Vagina (tissue), 2 donors: ENCODE results near the gene CABCOCO1. TPM values are rescaled to one million over a fixed set of nuclear protein-coding genes. Genes with fewer than 3 reads are reported as not detected.

ENCODE experiments used
- DNase-seq, 2 donors: peaks; one replicate each; pipeline ENCODE4 v3.0.0-alpha.2; 2017; ENCODE audit errors: extremely low spot score in 2 of 2
- H3K27ac ChIP-seq: fragments of 200-600 bp; sonication (generic); one replicate; pipeline ENCODE4 v1.5.1; 2019
- H3K27me3 ChIP-seq: fragments of 200-600 bp; sonication (generic); one replicate; pipeline ENCODE4 v1.5.1; 2019
- H3K36me3 ChIP-seq, 2 donors: fragments of 200-600 bp; sonication (generic); one replicate each; pipeline ENCODE4 v1.5.1; 2017 to 2019
- H3K4me1 ChIP-seq: fragments of 200-600 bp; sonication (generic); one replicate; pipeline ENCODE4 v1.5.1; 2019
- H3K4me3 ChIP-seq, 2 donors: fragments of 200-600 bp; sonication (generic); 1 replicate in 1 of 2; 2 replicates in 1 of 2; pipeline ENCODE4 v1.5.1; 2016 to 2019
- H3K9me3 ChIP-seq: fragments of 200-600 bp; sonication (generic); one replicate; pipeline ENCODE4 v1.5.1; 2019
- CTCF ChIP-seq, 3 experiments: fragments of 450-650 bp in 2 of 3; fragments of 200-600 bp in 1 of 3; sonication (generic) in 1 of 3; IDR thresholded peaks; one replicate each; pipeline ENCODE4 v1.5.1; 2017 to 2019; ENCODE audit warnings: antibody characterized with exemption in 3 of 3, mild to moderate bottlenecking in 2 of 3, moderate library complexity in 2 of 3
- POLR2A ChIP-seq, 2 donors: fragments of 450-650 bp; IDR thresholded peaks; one replicate each; pipeline ENCODE4 v1.6.1; 2017; ENCODE audit warnings: antibody characterized with exemption in 2 of 2, mild to moderate bottlenecking in 2 of 2, moderate library complexity in 2 of 2
- POLR2AphosphoS5 ChIP-seq, 2 donors: sonication (generic); formaldehyde crosslinking; IDR thresholded peaks; one replicate each; pipeline ENCODE4 v1.9.0; 2017; ENCODE audit warnings: antibody characterized with exemption in 2 of 2, mild to moderate bottlenecking in 2 of 2, low read depth in 1 of 2; ENCODE audit not compliant: insufficient read depth in 1 of 2
- intact Hi-C: fragments of 100-400 bp; cut with DNase I; formaldehyde crosslinking; loops from one replicate; pipeline ENCODE4 v1.15.1; 2023
- total RNA-seq: library from RNA; depleted of rRNA; stranded (reverse); fragments of >200 nt; gene quantifications from one replicate; pipeline ENCODE4 v1.2.3, GENCODE V29; 2016

CABCOCO1 gene
- total RNA-seq, 1 donor from 2014 or later: not detected

GRCh38 chr10:61653699-61654098, 9.0 kb upstream of the CABCOCO1 start:
- no peak for DNase-seq
- H3K27me3 ChIP-seq: no peaks in the 10 kb centered on the region
- H3K27ac ChIP-seq: no peak overlapping the region
- no peaks in the 10 kb centered on the region for H3K36me3 ChIP-seq
- no peaks in the 10 kb centered on the region for H3K4me1 ChIP-seq
- H3K4me3 ChIP-seq: no peak overlapping the region
- intact Hi-C loops: no loop called here
- no peaks in the 10 kb centered on the region for H3K9me3 ChIP-seq
- TF ChIP-seq CTCF (IDR thresholded peaks at IDR 0.05) (no peak), POLR2A (IDR thresholded peaks at IDR 0.05) (no peak), POLR2AphosphoS5 (IDR thresholded peaks at IDR 0.05; ENCODE audit: insufficient read depth in 1 of 2, low read depth in 1 of 2) (no peak)

GRCh38 chr10:61655335-61655851, 7.3 kb upstream of the CABCOCO1 start:
- Histone ChIP-seq H3K4me1 (no peaks in the 10 kb centered on the region), H3K36me3 (no peaks in the 10 kb centered on the region), H3K27me3 (no peaks in the 10 kb centered on the region), H3K27ac (no peak overlapping the region), H3K4me3 (no peak overlapping the region), H3K9me3 (no peaks in the 10 kb centered on the region)
- TF ChIP-seq POLR2AphosphoS5 (IDR thresholded peaks at IDR 0.05; ENCODE audit: insufficient read depth in 1 of 2, low read depth in 1 of 2) (no peak), CTCF (IDR thresholded peaks at IDR 0.05) (no peak), POLR2A (IDR thresholded peaks at IDR 0.05) (no peak)
- intact Hi-C loops: no loop called here
- no peak for DNase-seq

GRCh38 chr10:61663466-61663865, 737 bp downstream of the CABCOCO1 start:
- Histone ChIP-seq H3K4me3 (peak overlapping the region; percentile 52 to 66), H3K9me3 (no peaks in the 10 kb centered on the region), H3K27me3 (no peaks in the 10 kb centered on the region), H3K27ac (no peak overlapping the region), H3K4me1 (no peaks in the 10 kb centered on the region), H3K36me3 (no peaks in the 10 kb centered on the region)
- no peak for DNase-seq
- intact Hi-C loops: no loop called here
- TF ChIP-seq POLR2A (IDR thresholded peaks at IDR 0.05) (no peak), CTCF (IDR thresholded peaks at IDR 0.05) (no peak), POLR2AphosphoS5 (IDR thresholded peaks at IDR 0.05; ENCODE audit: insufficient read depth in 1 of 2, low read depth in 1 of 2) (no peak)

- intact Hi-C loops: no loop called here
- Histone ChIP-seq H3K27me3 (no peaks in the 10 kb centered on the region), H3K9me3 (no peaks in the 10 kb centered on the region), H3K36me3 (no peaks in the 10 kb centered on the region), H3K4me1 (no peaks in the 10 kb centered on the region), H3K27ac (no peak overlapping the region), H3K4me3 (no peak overlapping the region)
- DNase-seq: no peak
- TF ChIP-seq POLR2A (IDR thresholded peaks at IDR 0.05) (no peak), CTCF (IDR thresholded peaks at IDR 0.05) (no peak), POLR2AphosphoS5 (IDR thresholded peaks at IDR 0.05; ENCODE audit: insufficient read depth in 1 of 2, low read depth in 1 of 2) (no peak)
These were observed 2.3 kb downstream of the CABCOCO1 start for GRCh38 chr10:61664985-61665384.

GRCh38 chr10:61669161-61669725, 6.5 kb downstream of the CABCOCO1 start:
- Histone ChIP-seq H3K4me3 (no peak overlapping the region), H3K4me1 (no peaks in the 10 kb centered on the region), H3K9me3 (no peaks in the 10 kb centered on the region), H3K27ac (no peak overlapping the region), H3K36me3 (no peaks in the 10 kb centered on the region), H3K27me3 (no peaks in the 10 kb centered on the region)
- TF ChIP-seq POLR2A (IDR thresholded peaks at IDR 0.05): no peak
- no peak for TF ChIP-seq CTCF (IDR thresholded peaks at IDR 0.05)
- TF ChIP-seq POLR2AphosphoS5 (IDR thresholded peaks at IDR 0.05; ENCODE audit: insufficient read depth in 1 of 2, low read depth in 1 of 2): no peak
- intact Hi-C loops: no loop called here
- no peak for DNase-seq
